HepG2 (cell line): ENCODE measurements around the gene RNF11. TPM values are rescaled to one million over a fixed set of nuclear protein-coding genes. Genes with fewer than 3 reads are reported as not detected.
A peak's percentile ranks its signal among the peaks of the same experiment; 100 is the strongest.

Source experiments
- ATAC-seq: fragments of 200-7000 bp; cut with Tn5 transposase; 3 replicates; pipeline ENCODE4 v1.9.1; 2020; ENCODE audit warnings: mild to moderate bottlenecking, moderate library complexity
- Bru-seq: library from RNA; stranded (reverse); fragments of 400-500 nt; gene quantifications from one replicate; lab custom pipeline; 2021; lab: Mats Ljungman, UMichigan
- BruChase-seq, 2 experiments: library from RNA; stranded (reverse); fragments of 400-500 nt; gene quantifications; one replicate each; lab custom pipeline; 2021; lab: Mats Ljungman, UMichigan
- BruUV-seq: library from RNA; stranded (reverse); fragments of 400-500 nt; replicated peaks from 2 replicates; lab custom pipeline; 2021; lab: Mats Ljungman, UMichigan
- CTCF ChIA-PET: fragments of 300-600 bp; formaldehyde crosslinking; extraction: SDS; loops from one replicate; lab custom pipeline; 2021; ENCODE audit warnings: low total read pairs, inconsistent platforms, low intra/inter-chr PET ratio; lab: Yijun Ruan, JAX
- POLR2A ChIA-PET: fragments of 350-600 bp; sonication (Branson Sonifier 250); formaldehyde crosslinking; loops from one replicate; lab custom pipeline; 2020; ENCODE audit warnings: antibody characterized with exemption, inconsistent platforms; lab: Yijun Ruan, JAX
- DNase-seq: peaks from one replicate; pipeline ENCODE4 v3.0.0-alpha.2; 2015; ENCODE audit warnings: low spot score
- FAIRE-seq: peaks from 3 replicates; lab custom pipeline; 2011; peaks lifted over from hg19 to GRCh38; lab: Jason Lieb, UNC
- H2AFZ ChIP-seq: one replicate; pipeline ENCODE4 v1.6.1; 2011; ENCODE audit warnings: low read length, inconsistent platforms
- H3K27ac ChIP-seq: fragments of 300-600 bp; 3 replicates; pipeline ENCODE4 v1.8.0; 2011; ENCODE audit warnings: mixed run types, mild to moderate bottlenecking, mixed read lengths, low read length, inconsistent platforms; ENCODE audit not compliant: insufficient read depth; ENCODE audit errors: extremely low read length
- H3K27me3 ChIP-seq, 2 experiments: fragments of 200-600 bp in 1 of 2; 2 replicates in 1 of 2; 3 replicates in 1 of 2; pipeline versions ENCODE4 v1.6.0 to v1.8.0; 2011; ENCODE audit warnings: low read length in 2 of 2, mild to moderate bottlenecking in 2 of 2, moderate library complexity in 2 of 2, inconsistent platforms in 1 of 2; ENCODE audit not compliant: insufficient read depth in 2 of 2, control insufficient read depth in 1 of 2
- H3K36me3 ChIP-seq, 2 experiments: fragments of 200-600 bp in 1 of 2; replicated peaks in 1 of 2; 2 replicates in 1 of 2; 3 replicates in 1 of 2; pipeline versions ENCODE4 v1.5.1 to v1.8.0; 2011; ENCODE audit warnings: low read length in 2 of 2, inconsistent platforms in 1 of 2; ENCODE audit not compliant: insufficient read depth in 2 of 2, control insufficient read depth in 1 of 2
- H3K4me1 ChIP-seq: 2 replicates; pipeline ENCODE4 v1.5.1; 2012; ENCODE audit warnings: low read length, inconsistent platforms; ENCODE audit not compliant: insufficient read depth
- H3K4me2 ChIP-seq: 2 replicates; pipeline ENCODE4 v1.6.0; 2011; ENCODE audit warnings: low read depth, low read length, inconsistent platforms
- H3K4me3 ChIP-seq, 3 experiments: fragments of 200-600 bp in 1 of 3; sonication (generic), shearing (Covaris generic) in 1 of 3; replicated peaks in 1 of 3; 2 replicates each; pipeline ENCODE4 v1.5.1; 2011 to 2016; ENCODE audit warnings: low read length in 3 of 3, inconsistent platforms in 2 of 3, low read depth in 2 of 3, mild to moderate bottlenecking in 2 of 3, control low read depth in 1 of 3, mixed read lengths in 1 of 3; ENCODE audit not compliant: insufficient read depth in 1 of 3
- H3K79me2 ChIP-seq: one replicate; pipeline ENCODE4 v1.6.1; 2011; ENCODE audit warnings: low read length, inconsistent platforms; ENCODE audit not compliant: insufficient read depth
- H3K9ac ChIP-seq: 2 replicates; pipeline ENCODE4 v1.6.0; 2011; ENCODE audit warnings: mild to moderate bottlenecking, low read depth, low read length, inconsistent platforms; ENCODE audit not compliant: insufficient read depth
- H3K9me3 ChIP-seq: 2 replicates; pipeline ENCODE4 v1.5.1; 2012; ENCODE audit warnings: mild to moderate bottlenecking, low read length
- H4K20me1 ChIP-seq: 2 replicates; pipeline ENCODE4 v1.6.0; 2011; ENCODE audit warnings: inconsistent platforms, mild to moderate bottlenecking, low read length, moderate library complexity; ENCODE audit not compliant: insufficient read depth
- ETV5 ChIP-seq: IDR thresholded peaks from 2 replicates; pipeline ENCODE4 v1.6.1; 2018; ENCODE audit warnings: missing biosample characterization, missing genetic modification reagents, inconsistent platforms, borderline replicate concordance
- GATAD1 ChIP-seq: IDR thresholded peaks from 2 replicates; pipeline ENCODE4 v1.6.1; 2016; ENCODE audit warnings: missing genetic modification reagents, missing compliant biosample characterization
- HIVEP1 ChIP-seq: sonication (generic); formaldehyde crosslinking; IDR thresholded peaks from 2 replicates; pipeline ENCODE4 v1.4.0; 2020; ENCODE audit warnings: mild to moderate bottlenecking, missing genetic modification reagents
- HNRNPK ChIP-seq: fragments of 200-400 bp; formaldehyde crosslinking; IDR thresholded peaks from 2 replicates; pipeline ENCODE4 v1.6.1; 2018; ENCODE audit warnings: low read length, low read depth, moderate library complexity, mild to moderate bottlenecking; ENCODE audit not compliant: poor library complexity, severe bottlenecking
- IKZF1 ChIP-seq: fragments of 450-650 bp; IDR thresholded peaks from 2 replicates; pipeline ENCODE4 v1.7.1; 2016
- MLLT10 ChIP-seq: sonication (generic); formaldehyde crosslinking; IDR thresholded peaks from 2 replicates; pipeline ENCODE4 v1.4.0; 2020; ENCODE audit warnings: missing genetic modification reagents
- NFE2 ChIP-seq: sonication (generic); formaldehyde crosslinking; IDR thresholded peaks from 2 replicates; pipeline ENCODE4 v1.4.0; 2020; ENCODE audit warnings: missing genetic modification reagents
- NR1H2 ChIP-seq: sonication (generic); formaldehyde crosslinking; IDR thresholded peaks from 2 replicates; pipeline ENCODE4 v1.8.1; 2022; ENCODE audit warnings: low read depth, missing genetic modification reagents, borderline replicate concordance
- YEATS4 ChIP-seq: sonication (generic); formaldehyde crosslinking; IDR thresholded peaks from 2 replicates; pipeline ENCODE4 v1.4.0; 2020; ENCODE audit warnings: missing genetic modification reagents, borderline replicate concordance
- YY1 ChIP-seq: IDR thresholded peaks from 2 replicates; pipeline ENCODE4 v1.6.1; 2011; ENCODE audit warnings: low read length, low read depth, moderate library complexity, mild to moderate bottlenecking; ENCODE audit not compliant: insufficient read depth, insufficient replicate concordance
- ZMYM4 ChIP-seq: sonication (generic); formaldehyde crosslinking; IDR thresholded peaks from 2 replicates; pipeline ENCODE4 v1.8.1; 2023; ENCODE audit warnings: mild to moderate bottlenecking, missing genetic modification reagents
- ZNF143 ChIP-seq: sonication (generic); formaldehyde crosslinking; IDR thresholded peaks from 2 replicates; pipeline ENCODE4 v1.4.0; 2020; ENCODE audit warnings: missing genetic modification reagents
- ZNF24 ChIP-seq: fragments of 450-650 bp; IDR thresholded peaks from 2 replicates; pipeline ENCODE4 v1.6.1; 2017; ENCODE audit warnings: antibody characterized with exemption, mild to moderate bottlenecking
- ZNF777 ChIP-seq: sonication (generic); formaldehyde crosslinking; IDR thresholded peaks from 2 replicates; pipeline ENCODE4 v1.4.0; 2020; ENCODE audit warnings: missing genetic modification reagents
- WGBS: methylation state at CpG from one replicate; pipeline ENCODE4 v1.1.6; 2017; ENCODE audit warnings: low lambda C conversion rate; 5-methylcytosine and 5-hydroxymethylcytosine counted together
- in situ Hi-C: cut with HindIII; loops from 2 replicates; pipeline ENCODE4 v1.10.0; 2017; ENCODE audit warnings: low pct_unique_long_range_greater_than_20kb; ENCODE audit not compliant: extremely low pct_ligation_motif_present
- intact Hi-C: fragments of 100-400 bp; cut with micrococcal nuclease; formaldehyde crosslinking; loops from one replicate; pipeline ENCODE4 v1.10.0; 2022; ENCODE audit not compliant: unreplicated experiment
- long read RNA-seq, 2 experiments: library from RNA in 1 of 2; library from polyadenylated mRNA in 1 of 2; stranded (forward) in 1 of 2; unstranded in 1 of 2; transcript quantifications; one replicate each; pipeline ENCODE4 v2.0.0, GENCODE V29; 2019 to 2022
- polyA minus RNA-seq, 3 experiments: library from RNA; depleted of rRNA, polyadenylated mRNA; stranded (reverse); fragments of >200 nt; gene quantifications; 2 replicates each; pipeline ENCODE4 v1.2.3, GENCODE V29; 2011; ENCODE audit warnings: low replicate concordance in 1 of 3
- polyA plus RNA-seq, 8 experiments: library from polyadenylated mRNA; depleted of rRNA in 3 of 8; stranded (reverse) in 7 of 8; unstranded in 1 of 8; fragments of >200 nt; fragmentation: Illumina TruSeq in 4 of 8; extraction: Trizol in 4 of 8; gene quantifications; 2 replicates each; pipeline versions ENCODE4 v1.2.1 to v1.2.3, GENCODE V29; 2011 to 2016; ENCODE audit warnings: low read depth in 4 of 8, missing spikeins in 1 of 8, mixed read lengths in 1 of 8; ENCODE audit not compliant: insufficient read depth in 1 of 8
- total RNA-seq, 5 experiments: library from RNA; depleted of rRNA; stranded (reverse); fragments of >200 nt; fragmentation: Illumina TruSeq; extraction: Trizol; gene quantifications; 2 replicates each; pipeline ENCODE4 v1.2.3, GENCODE V29; 2016; ENCODE audit warnings: low read depth in 1 of 5
- TF ChIP-seq, protein P1 (sequence below): sonication (generic); formaldehyde crosslinking; IDR thresholded peaks from 2 replicates; pipeline ENCODE4 v1.4.0; 2020; ENCODE audit warnings: missing genetic modification reagents, borderline replicate concordance

Gene RNF11, protein sequence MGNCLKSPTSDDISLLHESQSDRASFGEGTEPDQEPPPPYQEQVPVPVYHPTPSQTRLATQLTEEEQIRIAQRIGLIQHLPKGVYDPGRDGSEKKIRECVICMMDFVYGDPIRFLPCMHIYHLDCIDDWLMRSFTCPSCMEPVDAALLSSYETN
- total RNA-seq (2016; rRNA removed; fragmentation: Illumina TruSeq; extraction: Trizol) (41.2 and 49.0 TPM in 2 replicates), polyA plus RNA-seq (2011; rRNA removed) (41.1 and 48.8 TPM in 2 replicates), polyA minus RNA-seq (2011; rRNA and poly(A)+ RNA removed; ENCODE audit: low replicate concordance) (56.8 and 62.3 TPM in 2 replicates), Bru-seq, nascent RNA (percentile 76 among the genes with signal in this experiment), BruChase-seq, experiment 1, labeled RNA remaining after a 6-hour chase (percentile 90 among the genes with signal in this experiment), BruChase-seq, experiment 2, labeled RNA remaining after a 2-hour chase (percentile 79 among the genes with signal in this experiment)
- 40.4 and 41.7 TPM in 2 replicates for total RNA-seq (2016; cell fraction: cytosol; rRNA removed; fragmentation: Illumina TruSeq; extraction: Trizol; ENCODE audit: low read depth)
- total RNA-seq (2016; cell fraction: insoluble cytoplasmic fraction; rRNA removed; fragmentation: Illumina TruSeq; extraction: Trizol): 44.1 and 44.9 TPM in 2 replicates
- total RNA-seq (2016; cell fraction: membrane; rRNA removed; fragmentation: Illumina TruSeq; extraction: Trizol): 108 and 109 TPM in 2 replicates
- total RNA-seq (2016; cell fraction: nucleus; rRNA removed; fragmentation: Illumina TruSeq; extraction: Trizol): 14.6 and 15.0 TPM in 2 replicates
- 22.4 and 47.6 TPM in 2 replicates for polyA plus RNA-seq (2011; cell fraction: cytosol; rRNA removed)
- 9.7 and 20.8 TPM in 2 replicates for polyA plus RNA-seq (2011; cell fraction: nucleus; rRNA removed)
- polyA plus RNA-seq (2012): 50.9 and 62.3 TPM in 2 replicates
- polyA plus RNA-seq (2016; cell fraction: cytosol; fragmentation: Illumina TruSeq; extraction: Trizol; ENCODE audit: low read depth): 51.9 and 57.1 TPM in 2 replicates
- polyA plus RNA-seq (2016; cell fraction: insoluble cytoplasmic fraction; fragmentation: Illumina TruSeq; extraction: Trizol; ENCODE audit: low read depth): 45.2 and 55.5 TPM in 2 replicates
- polyA plus RNA-seq (2016; cell fraction: membrane; fragmentation: Illumina TruSeq; extraction: Trizol; ENCODE audit: low read depth): 101 and 102 TPM in 2 replicates
- polyA plus RNA-seq (2016; cell fraction: nucleus; fragmentation: Illumina TruSeq; extraction: Trizol; ENCODE audit: insufficient read depth, low read depth): 23.0 and 30.8 TPM in 2 replicates
- 36.2 and 53.5 TPM in 2 replicates for polyA minus RNA-seq (2011; cell fraction: cytosol; rRNA and poly(A)+ RNA removed)
- 20.1 and 41.4 TPM in 2 replicates for polyA minus RNA-seq (2011; cell fraction: nucleus; rRNA and poly(A)+ RNA removed)
- long read RNA-seq, experiment 1, transcript RNF11-201 (3 exons, 3,084 nt): major isoform, 7 of 14 reads
- long read RNA-seq, experiment 1, partial matches to known transcripts: 4 of 14 reads
- long read RNA-seq, experiment 1, other reads (novel, unspliced or antisense): 3 of 14 reads
- long read RNA-seq, experiment 2, transcript RNF11-201 (3 exons, 3,084 nt): major isoform, 11 of 53 reads
- long read RNA-seq, experiment 2, partial matches to known transcripts: 1 of 53 reads
- long read RNA-seq, experiment 2, other reads (novel, unspliced or antisense): 41 of 53 reads

DNA sequence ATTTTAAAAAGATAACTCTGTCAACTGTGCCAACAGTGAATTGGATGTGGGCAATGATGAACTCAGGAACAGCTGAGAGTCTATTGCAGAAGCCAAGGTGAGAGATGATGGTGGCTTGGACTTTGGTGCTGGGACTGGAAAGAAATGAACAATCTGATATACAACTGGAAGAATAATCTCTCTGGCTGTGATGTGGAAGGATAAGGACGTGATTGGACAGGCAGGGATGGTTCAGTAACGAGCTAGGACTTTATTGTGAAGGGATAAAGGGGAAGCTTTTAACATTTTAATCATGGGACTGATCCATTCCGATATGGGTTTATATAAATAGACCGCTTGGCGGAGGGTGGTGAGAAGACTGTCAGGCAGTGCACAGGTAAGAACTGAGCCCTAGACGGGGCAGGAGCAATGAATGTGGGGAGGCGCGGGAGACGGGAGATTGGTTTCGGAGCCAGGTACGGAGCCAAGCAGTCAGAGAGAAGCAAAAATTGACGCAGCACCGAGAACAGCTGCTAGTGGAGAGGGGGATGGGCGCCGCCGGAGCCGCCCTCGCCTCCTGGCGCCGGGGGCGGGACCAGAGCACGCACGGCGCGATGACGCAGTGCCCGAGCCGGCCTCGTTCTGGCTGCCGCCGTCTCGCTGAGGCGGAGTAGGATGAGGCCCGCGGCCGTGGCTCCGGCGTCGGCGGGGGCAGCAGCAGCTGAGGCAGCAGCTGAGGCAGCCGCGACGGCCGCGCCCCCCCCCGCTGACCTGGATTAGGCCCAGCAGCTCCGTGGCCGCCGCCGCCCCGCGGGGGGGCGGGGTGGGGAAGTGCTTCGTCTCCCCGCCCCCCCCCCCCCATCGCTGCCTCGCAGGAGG, at the start of gene RNF11:
Gene RNF11 (plus strand): TSS at position 601 of the 858 bp plus-strand sequence. CDS start 484 bp downstream, outside the sequence.
- POLR2A ChIA-PET: interaction anchor here (1.2 to 1.8 kb wide), 5 partner anchors 9 to 61 kb away, joined by 4 to 7 read pairs (median 4); no protein-coding TSS in a partner anchor
- peak within 1 kb of the TSS; percentile 76 for H3K27ac ChIP-seq
- H3K4me2 ChIP-seq: peak within 1 kb of the TSS; percentile 92
- DNase-seq: peak; percentile 68
- CTCF ChIA-PET: no interaction called here
- peaks cover 52% of the 10 kb centered on the region for H3K4me1 ChIP-seq
- 5% methylated on average over 13 of the region's 57 CpGs for WGBS
- no peaks in the 10 kb centered on the region for H3K9me3 ChIP-seq
- H3K9ac ChIP-seq: peak within 1 kb of the TSS; percentile 98
- FAIRE-seq: peak; percentile 8
- H3K36me3 ChIP-seq: no peaks in the 10 kb centered on the region
- in situ Hi-C loops (no loop called here), intact Hi-C loops (loop anchor here (2.0 kb wide), 1 partner anchor 47 kb away; no protein-coding TSS in a partner anchor)
- no TSS peak for BruUV-seq
- peak within 1 kb of the TSS; percentile 98 for H2AFZ ChIP-seq
- ATAC-seq: peak; percentile 96
- peaks cover 45% of the 10 kb centered on the region for H3K79me2 ChIP-seq
- peaks cover 18% of the 10 kb centered on the region for H4K20me1 ChIP-seq
- H3K4me3 ChIP-seq: peak within 1 kb of the TSS; percentile 93 to 100 (median 99)
- H3K27me3 ChIP-seq: peaks cover 1 to 3% of the 10 kb centered on the region in 2 experiments; a peak in 1 of 5 replicates
- TF ChIP-seq, protein P1, sequence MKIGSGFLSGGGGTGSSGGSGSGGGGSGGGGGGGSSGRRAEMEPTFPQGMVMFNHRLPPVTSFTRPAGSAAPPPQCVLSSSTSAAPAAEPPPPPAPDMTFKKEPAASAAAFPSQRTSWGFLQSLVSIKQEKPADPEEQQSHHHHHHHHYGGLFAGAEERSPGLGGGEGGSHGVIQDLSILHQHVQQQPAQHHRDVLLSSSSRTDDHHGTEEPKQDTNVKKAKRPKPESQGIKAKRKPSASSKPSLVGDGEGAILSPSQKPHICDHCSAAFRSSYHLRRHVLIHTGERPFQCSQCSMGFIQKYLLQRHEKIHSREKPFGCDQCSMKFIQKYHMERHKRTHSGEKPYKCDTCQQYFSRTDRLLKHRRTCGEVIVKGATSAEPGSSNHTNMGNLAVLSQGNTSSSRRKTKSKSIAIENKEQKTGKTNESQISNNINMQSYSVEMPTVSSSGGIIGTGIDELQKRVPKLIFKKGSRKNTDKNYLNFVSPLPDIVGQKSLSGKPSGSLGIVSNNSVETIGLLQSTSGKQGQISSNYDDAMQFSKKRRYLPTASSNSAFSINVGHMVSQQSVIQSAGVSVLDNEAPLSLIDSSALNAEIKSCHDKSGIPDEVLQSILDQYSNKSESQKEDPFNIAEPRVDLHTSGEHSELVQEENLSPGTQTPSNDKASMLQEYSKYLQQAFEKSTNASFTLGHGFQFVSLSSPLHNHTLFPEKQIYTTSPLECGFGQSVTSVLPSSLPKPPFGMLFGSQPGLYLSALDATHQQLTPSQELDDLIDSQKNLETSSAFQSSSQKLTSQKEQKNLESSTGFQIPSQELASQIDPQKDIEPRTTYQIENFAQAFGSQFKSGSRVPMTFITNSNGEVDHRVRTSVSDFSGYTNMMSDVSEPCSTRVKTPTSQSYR: peak; percentile 98
- peak; percentile 40 for TF ChIP-seq YEATS4 (CRISPR knock-in tag)
- no peak for TF ChIP-seq NFE2
- peak; percentile 66 for TF ChIP-seq YY1
- no peak for TF ChIP-seq IKZF1
- TF ChIP-seq NR1H2 (CRISPR knock-in tag): no peak
- peak; percentile 54 for TF ChIP-seq ZMYM4 (CRISPR knock-in tag)
- no peak for TF ChIP-seq HIVEP1 (CRISPR knock-in tag)
- TF ChIP-seq ZNF143 (CRISPR knock-in tag): no peak
- TF ChIP-seq ETV5 (CRISPR knock-in tag): peak; percentile 47; the same call in 1 of the 2 replicates
- peak; percentile 35; the same call in 1 of the 2 replicates for TF ChIP-seq ZNF777 (CRISPR knock-in tag)
- TF ChIP-seq MLLT10: no peak
- no peak for TF ChIP-seq ZNF24
- peak; percentile 79 for TF ChIP-seq HNRNPK
- peak; percentile 27; the same call in 1 of the 2 replicates for TF ChIP-seq GATAD1 (CRISPR knock-in tag)
